ENCODE results near the gene ABHD6.

- TF ChIP-seq CTCF (IDR thresholded peaks at IDR 0.05 in 4 of 5, conservative IDR thresholded peaks at IDR 0.05 in 1 of 5): no peak
- no peak for TF ChIP-seq POLR2A (IDR thresholded peaks at IDR 0.05)
Measured at GRCh38 chr3:58291671-58292338, 54.2 kb downstream of the ABHD6 start.

All from gastrocnemius medialis (tissue), 4 donors.